Kidney epithelial cell (primary cell): Measurements from ENCODE around the gene C11orf97. TPM values are rescaled to one million over a fixed set of nuclear protein-coding genes. Genes with fewer than 3 reads are reported as not detected.

ENCODE experiments used
- DNase-seq: peaks from one replicate; pipeline ENCODE4 v3.0.0-alpha.2; 2010; ENCODE audit warnings: low read depth
- H3K27me3 ChIP-seq: 2 replicates; pipeline ENCODE4 v1.6.0; 2011; ENCODE audit warnings: low read length; ENCODE audit not compliant: control insufficient read depth, insufficient read depth
- H3K36me3 ChIP-seq: 2 replicates; pipeline ENCODE4 v1.5.1; 2011; ENCODE audit warnings: low read length; ENCODE audit not compliant: control insufficient read depth, insufficient read depth
- H3K4me3 ChIP-seq: 2 replicates; pipeline ENCODE4 v1.5.1; 2011; ENCODE audit warnings: low read depth, mild to moderate bottlenecking, control low read depth, low read length
- CTCF ChIP-seq: IDR thresholded peaks from 2 replicates; pipeline ENCODE4 v1.5.1; 2011; ENCODE audit warnings: mild to moderate bottlenecking, moderate library complexity, low read length, control low read depth, inconsistent platforms; ENCODE audit not compliant: insufficient read depth, poor library complexity, severe bottlenecking
- total RNA-seq: library from RNA; depleted of rRNA; stranded (reverse); fragments of >200 nt; gene quantifications from 2 replicates; pipeline ENCODE4 v1.2.3, GENCODE V29; 2015

C11orf97 gene
- total RNA-seq, 1 donor from 2014 or later, result not detected

GRCh38 chr11:94557421-94557820, 45.2 kb downstream of the C11orf97 start:
- no peak overlapping the region for H3K4me3 ChIP-seq
- H3K36me3 ChIP-seq, result no peaks in the 10 kb centered on the region
- no peaks in the 10 kb centered on the region for H3K27me3 ChIP-seq
- TF ChIP-seq CTCF, result no peak
- DNase-seq, result no peak

GRCh38 chr11:94557992-94558391, 45.7 kb downstream of the C11orf97 start:
- TF ChIP-seq CTCF, result no peak
- Histone ChIP-seq H3K4me3 (no peak overlapping the region), H3K36me3 (no peaks in the 10 kb centered on the region), H3K27me3 (no peaks in the 10 kb centered on the region)
- no peak for DNase-seq

GRCh38 chr11:94558468-94558867, 46.2 kb downstream of the C11orf97 start:
- no peak for TF ChIP-seq CTCF
- Histone ChIP-seq H3K4me3 (no peak overlapping the region), H3K27me3 (no peaks in the 10 kb centered on the region), H3K36me3 (no peaks in the 10 kb centered on the region)
- no peak for DNase-seq

GRCh38 chr11:94558932-94559331, 46.7 kb downstream of the C11orf97 start:
- H3K36me3 ChIP-seq, result no peaks in the 10 kb centered on the region
- H3K27me3 ChIP-seq, result no peaks in the 10 kb centered on the region
- TF ChIP-seq CTCF, result no peak
- H3K4me3 ChIP-seq, result no peak overlapping the region
- DNase-seq, result no peak

- no peak overlapping the region for H3K4me3 ChIP-seq
- H3K27me3 ChIP-seq, result no peaks in the 10 kb centered on the region
- H3K36me3 ChIP-seq, result no peaks in the 10 kb centered on the region
- DNase-seq, result no peak
- TF ChIP-seq CTCF, result no peak
Measured at GRCh38 chr11:94559361-94559760, 47.1 kb downstream of the C11orf97 start.

GRCh38 chr11:94560834-94561233, 48.6 kb downstream of the C11orf97 start:
- Histone ChIP-seq H3K27me3 (no peaks in the 10 kb centered on the region), H3K36me3 (no peaks in the 10 kb centered on the region), H3K4me3 (no peak overlapping the region)
- no peak for TF ChIP-seq CTCF
- no peak for DNase-seq
